DMS153 treated with DMSO at 0.1 percent for 48 hours (cell line): Measurements from ENCODE around the gene HMGB3.
"Not testable (repeated sequence)": the region's sequence is repeated elsewhere in the genome, so short reads cannot be mapped to it uniquely, and the experiment has no call there.

Experiments
- DNase-seq: peaks from one replicate; lab custom pipeline; 2025; ENCODE audit not compliant: unreplicated experiment; lab: John Stamatoyannopoulos, UW

The HMGB3 gene

DNA sequence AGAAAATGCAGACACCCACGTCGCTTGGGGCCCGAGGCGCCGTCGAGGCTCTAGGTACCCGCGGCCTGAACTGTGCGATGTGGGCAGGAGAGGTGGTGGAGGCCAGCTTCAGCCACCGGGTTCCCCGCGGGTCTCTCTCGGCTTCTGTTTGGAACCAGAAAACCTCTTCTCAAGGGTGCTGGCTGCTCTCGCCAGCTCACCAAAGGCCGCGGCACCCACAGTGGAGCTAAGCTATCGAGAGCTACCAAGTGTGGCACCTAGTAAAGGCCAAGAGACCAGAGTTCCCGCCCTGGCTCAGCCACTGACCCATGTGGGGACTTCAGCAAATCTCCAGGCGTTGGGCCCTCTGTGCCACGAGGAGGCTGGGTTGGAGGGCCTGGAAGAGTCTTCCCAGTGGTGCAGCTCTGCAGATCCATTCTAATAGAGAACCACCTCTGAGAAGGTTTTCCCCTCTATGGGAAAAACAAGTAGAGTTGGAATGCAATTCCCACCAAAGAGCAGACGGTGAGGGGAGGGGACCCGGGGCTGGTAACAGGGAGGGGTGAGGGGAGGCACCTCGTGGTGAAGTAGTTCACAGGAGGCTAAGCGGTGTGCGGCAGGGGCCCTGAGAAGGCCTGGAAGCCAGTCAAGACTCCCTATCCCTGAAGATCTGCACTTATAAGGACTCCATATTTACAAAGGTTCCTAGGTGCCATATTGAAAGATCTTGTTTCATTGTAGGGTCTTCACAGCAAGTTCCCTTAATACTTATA lies 5.5 kb upstream of the HMGB3 start:
- DNase-seq, result no peak

DNA sequence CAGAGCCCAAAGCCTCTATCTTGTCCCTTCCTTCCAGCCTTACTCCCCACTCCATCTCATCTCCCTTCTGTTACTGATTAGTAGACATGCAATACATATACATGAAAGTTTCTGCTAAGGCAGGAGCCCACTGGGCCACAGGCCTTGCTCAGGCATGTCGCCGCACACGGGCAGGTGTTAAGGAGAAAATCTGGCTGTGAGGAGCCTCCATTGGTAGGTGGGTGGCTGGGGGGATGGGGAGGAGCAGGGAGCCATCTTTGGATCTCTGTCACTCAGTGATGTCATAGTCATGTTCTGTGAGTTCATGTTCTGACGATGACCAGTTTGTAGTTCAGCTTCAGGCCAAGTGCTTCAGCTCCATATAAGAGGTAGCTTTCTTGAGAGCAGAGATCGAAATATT lies 2.9 kb upstream of the HMGB3 start:
- DNase-seq, result no peak

DNA sequence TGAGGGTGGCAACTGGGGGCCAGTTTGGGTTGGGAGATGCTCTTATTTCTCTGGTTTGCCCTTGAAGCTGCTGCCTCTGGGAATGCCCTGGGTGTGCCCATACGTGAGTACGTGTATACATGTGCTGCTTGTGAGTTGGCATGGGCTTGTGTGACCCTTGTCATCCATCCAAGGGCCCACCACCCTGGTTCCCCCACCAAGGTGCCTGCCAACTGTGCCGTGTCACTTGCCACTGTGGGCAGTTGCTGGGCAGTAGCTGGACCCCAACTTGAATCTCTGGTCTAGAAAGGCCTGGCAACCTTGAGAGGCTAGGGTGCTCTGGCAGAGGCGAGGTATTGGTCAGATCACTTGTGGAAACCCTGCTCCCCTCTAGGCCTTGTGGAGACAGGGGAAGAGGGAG lies 2.4 kb upstream of the HMGB3 start:
- no peak for DNase-seq

DNA sequence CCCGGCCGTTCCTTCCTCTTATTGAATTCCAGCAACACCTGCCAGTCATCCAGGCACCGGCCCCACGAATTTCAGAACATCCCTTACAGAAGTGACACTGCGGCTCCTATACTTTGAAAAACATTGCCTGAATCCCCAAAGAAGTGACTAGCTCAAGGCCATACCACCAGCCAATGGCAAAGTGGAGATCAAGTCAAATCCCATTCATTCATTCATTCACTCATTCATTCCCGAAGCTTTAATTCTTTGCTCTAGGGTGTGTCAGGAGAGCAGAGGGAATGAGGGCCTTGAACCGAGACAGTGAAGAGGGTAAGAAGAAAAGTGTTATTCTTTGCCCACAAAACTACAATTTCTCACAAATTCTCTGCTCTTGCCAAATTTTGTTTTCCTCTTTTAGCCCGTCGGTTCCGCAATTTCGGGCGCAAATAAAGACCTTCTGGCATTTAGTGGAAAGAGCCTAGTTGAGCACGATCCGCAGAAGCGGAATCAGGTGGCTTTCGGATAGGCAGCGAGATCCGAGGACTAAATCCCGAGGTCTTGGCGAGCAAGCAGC lies 824 bp upstream of the HMGB3 start:
- no peak for DNase-seq

DNA sequence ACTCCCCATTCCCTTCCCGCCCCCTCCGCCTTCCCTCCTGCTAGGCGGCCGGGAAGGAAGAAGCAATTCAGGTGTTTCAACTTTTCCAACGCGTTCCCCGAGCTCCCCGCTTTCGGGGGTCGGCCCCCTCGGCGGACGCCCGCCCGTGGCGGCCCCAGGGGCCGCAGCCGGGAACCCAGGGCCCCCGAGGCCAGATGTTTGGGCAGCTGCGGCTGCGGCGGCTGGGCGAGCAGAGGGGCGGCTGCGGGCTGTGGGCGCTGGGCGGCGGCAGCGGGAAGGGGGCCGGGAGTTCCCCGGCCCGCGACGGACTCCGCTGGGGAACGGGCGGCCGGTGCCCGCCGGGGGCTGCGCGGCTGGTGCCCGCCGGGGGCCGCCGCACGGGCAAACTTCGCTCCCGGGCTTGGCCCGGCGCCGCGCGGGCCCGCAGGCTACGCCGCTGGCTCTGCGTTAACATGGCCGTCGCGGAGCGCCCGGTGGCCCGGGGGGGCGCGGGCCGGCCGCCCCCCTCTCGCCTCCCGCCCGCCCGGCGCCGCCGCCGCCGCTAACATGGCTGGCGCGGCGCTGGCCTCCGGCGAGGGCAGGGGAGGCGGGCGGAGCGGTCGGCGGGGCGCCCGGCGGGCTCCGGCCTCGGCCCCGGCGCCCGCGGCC lies 510 bp downstream of the HMGB3 start:
- no peak for DNase-seq

DNA sequence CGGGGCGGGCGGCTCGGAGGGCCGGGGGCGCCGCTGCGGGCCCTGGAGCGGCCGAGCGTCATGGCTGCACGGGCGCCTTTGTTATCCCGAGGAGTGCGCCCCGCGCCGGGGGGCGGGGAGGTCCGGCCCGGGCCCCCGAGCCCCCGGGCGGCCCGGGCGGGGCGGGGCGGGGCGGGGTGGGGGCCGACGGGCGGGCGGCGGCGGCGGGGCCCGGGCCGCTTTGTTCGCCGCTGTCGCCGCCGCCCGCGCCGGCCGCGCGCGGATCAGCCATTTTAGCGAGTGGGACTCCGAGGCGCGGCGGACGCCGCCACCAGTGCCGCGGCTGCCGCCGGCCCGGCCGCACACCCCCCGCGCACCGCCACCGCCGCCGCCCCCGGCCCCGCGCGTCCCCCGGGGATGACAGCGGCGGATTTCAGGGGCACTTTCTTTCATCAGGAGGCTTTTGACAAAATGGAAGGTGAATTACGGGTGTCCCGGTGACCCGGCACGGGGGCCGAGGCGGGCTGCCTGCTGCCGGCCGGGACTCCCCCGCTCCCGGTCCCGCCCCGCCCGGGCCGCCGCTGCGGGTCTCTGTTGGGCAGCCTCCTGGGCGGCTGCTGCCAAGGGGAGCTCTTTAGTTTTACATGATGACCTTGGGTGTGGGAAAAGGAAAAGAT lies 1.2 kb downstream of the HMGB3 start:
- DNase-seq, result no peak

DNA sequence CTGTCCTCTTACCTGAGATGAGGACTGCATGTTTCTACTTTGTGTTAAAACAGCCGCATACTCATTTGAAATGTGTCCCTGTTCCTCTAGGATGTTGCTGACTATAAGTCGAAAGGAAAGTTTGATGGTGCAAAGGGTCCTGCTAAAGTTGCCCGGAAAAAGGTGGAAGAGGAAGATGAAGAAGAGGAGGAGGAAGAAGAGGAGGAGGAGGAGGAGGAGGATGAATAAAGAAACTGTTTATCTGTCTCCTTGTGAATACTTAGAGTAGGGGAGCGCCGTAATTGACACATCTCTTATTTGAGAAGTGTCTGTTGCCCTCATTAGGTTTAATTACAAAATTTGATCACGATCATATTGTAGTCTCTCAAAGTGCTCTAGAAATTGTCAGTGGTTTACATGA lies 4.6 kb downstream of the HMGB3 start:
- DNase-seq, result not testable (repeated sequence)

DNA sequence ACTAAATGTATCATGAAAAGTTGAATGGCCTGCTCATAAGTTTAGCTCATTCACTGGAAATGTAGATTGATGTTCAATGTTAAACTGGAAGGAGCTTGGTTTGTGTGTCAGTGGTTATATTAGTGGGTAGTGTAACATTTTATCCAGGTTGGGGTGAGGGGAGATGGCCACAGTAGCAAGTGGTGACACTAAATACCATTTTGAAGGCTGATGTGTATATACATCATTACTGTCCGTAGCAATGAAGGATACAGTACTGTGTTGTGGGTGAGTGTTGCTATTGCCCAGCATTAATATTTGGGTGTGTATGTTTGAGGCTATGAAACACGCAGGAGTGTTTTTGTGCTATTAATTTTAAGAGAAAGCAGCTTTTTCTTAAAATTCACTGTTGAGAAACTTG lies 6.3 kb downstream of the HMGB3 start:
- no peak for DNase-seq

DNA sequence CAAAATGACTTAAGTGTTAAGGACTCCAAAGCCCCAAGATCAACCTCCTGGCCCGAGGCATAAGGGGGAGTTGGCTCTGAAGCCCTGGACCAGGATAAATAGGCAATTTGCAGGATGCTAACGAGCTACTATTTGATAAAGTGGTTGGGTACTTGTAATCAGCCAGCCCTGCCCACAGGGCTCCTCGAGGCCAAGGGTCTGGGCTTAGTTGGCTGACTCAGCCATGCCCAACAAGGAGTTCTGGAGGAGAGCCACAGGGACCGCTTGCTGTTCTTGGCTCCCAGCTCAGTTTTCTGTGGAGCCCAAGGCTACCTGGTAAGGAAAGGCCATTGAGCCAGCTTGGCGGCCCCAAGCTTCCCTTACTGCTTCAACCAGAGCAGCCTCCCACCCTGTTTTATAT lies 7.8 kb downstream of the HMGB3 start:
- DNase-seq, result no peak

DNA sequence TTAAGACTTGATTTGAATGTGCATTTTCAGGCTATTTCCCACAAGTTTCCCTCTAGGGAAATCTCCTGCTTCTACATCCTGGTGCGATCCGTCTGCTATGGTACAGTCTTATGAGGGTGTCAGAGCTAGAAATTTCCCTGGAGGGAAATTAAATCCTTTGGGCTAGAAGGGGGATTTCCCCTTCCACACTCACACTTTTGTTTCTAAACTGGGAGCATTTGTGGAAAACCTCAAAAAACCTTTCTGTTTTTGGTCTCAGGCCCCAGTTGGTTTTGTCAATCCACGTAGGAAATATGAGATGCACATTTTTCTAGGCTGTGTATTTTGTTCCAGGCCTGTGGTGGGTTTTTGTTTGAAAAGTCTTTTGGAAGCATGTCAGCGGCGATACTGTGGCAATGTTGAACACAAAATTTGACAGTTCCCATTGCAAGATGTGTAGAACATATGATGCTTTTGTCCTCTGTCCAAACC lies 17.8 kb downstream of the HMGB3 start:
- no peak for DNase-seq

DNA sequence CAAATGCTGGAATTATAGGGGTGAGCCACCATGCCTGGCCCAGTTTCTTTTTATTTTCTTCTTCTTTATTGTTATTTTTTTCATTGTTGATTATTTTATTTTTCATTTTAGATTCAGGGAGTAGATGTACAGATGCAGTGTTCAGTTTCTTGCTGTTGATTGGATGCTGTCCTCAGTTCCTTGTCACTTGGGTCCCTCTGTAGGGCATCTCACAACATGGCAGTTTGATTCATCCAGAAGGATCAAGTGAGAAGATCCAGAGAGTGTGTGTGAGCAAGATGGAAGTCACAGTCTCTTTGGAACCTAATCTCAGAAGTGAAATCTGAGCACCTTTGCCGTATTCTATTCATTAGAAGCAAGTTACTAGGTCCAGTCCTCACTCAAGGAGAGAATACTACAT lies 20.9 kb downstream of the HMGB3 start:
- no peak for DNase-seq

DNA sequence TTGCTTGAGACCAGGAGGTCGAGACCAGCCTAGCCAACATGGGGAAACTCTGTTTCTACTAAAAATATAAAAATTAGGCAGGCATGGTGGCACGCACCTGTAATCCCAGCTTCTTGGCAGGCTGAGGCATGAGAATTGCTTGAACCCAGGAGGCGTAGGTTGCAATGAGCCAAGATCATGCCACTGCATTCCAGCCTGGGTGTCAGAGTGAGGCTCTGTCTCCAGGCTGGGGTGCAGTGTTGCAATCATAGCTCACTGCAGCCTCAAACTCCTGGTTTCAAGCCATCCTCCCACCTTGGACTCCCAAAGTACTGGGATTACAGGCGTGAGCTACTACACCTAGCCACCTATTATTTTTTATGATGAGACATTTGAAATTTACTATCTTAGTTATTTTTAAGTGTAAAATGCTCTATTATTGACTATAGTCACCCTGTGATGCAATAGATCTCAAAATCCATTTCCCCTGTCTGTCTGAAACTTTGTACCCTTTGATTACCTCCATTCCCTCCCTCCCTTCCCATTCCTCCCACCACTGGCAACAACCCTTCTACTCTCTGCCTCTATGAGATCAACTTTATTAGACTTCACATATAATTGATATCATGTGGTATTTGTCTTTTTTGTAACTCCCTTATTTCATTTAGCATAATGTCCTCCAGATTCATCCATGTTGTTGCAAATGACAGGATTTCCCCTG lies 23.4 kb downstream of the HMGB3 start:
- DNase-seq, result no peak

DNA sequence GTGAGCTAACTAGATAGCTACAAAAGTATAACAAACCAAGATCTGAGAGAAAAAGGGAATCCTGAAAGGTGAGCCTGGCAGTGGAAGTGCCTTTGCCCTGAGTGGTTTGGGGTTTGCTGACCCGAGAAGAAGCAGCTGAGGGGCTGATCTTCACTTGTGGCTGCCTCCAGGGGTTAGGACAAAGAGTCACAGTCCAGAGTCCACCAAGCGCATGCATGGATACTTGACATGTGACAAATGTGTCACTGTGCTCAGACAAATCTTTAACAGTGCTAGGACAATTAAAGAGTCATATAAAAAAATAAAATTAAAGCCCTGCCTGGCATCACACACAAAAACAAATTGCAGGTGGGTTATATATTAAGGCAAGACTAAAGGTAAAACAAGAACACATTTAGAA lies 26.4 kb downstream of the HMGB3 start:
- no peak for DNase-seq

DNA sequence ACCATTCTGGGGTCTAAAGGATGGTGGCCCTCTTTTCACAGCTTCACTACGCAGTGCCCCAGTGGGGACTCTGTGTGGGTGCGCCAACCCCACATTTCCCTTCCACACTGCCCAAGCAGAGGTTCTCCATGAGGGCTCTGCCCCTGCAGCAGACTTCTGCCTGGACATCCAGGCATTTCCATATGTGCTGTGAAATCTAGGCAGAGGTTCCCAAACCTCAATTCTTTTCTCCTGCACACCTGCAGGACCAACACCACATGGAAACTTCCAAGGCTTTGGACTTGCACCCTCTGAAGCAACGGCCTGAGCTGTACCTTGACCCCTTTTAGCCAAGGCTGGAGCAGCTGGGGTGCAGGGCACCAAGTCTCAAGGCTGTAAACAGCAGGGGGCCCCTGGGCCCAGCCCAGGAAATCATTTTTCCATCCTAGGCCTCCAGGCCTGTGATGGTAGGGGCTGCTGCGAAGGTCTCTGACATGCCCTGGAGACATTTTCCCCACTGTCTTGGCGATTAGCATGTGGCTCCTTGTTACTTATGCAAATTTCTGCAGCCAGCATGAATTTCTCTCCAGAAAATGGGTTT lies 30.1 kb downstream of the HMGB3 start:
- no peak for DNase-seq

DNA sequence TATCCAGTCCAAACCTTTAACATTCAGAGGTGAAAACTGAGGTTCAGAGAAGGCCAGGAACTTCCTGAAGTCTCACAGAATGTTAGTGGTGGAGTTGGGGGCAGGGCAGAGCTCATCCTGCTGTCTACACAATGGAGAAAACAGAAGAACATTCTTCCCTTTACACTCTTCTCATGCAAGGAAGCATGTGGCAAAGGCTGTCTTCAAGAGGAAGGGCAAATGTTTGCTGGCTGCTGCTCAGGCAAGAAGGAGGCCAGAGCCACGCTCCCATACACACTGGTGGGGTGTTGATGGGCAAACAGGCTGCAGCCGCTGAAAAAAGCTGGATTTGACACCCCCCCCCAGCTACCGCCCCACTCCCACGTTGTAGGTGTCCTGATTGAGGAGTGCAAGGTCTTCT lies 32.5 kb downstream of the HMGB3 start:
- no peak for DNase-seq

DNA sequence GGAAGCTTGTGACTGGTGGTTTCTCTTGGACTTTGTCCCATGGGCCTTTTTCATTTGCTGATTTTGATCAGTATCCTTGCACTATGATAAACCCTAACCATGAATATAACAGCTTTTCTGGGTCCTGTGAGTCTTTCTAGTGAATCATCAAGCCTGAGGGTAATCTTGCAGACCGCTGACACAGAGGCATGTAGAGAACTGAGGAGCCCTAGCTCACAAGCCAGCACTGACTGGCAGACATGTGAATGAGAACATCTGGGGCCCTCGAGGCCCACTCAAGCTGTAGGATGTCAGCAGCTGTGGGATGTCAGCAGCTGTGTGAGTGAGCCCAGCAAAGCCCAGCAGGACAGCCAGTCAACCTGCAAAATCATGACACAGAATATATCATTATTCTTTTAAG lies 36.7 kb downstream of the HMGB3 start:
- DNase-seq, result no peak

DNA sequence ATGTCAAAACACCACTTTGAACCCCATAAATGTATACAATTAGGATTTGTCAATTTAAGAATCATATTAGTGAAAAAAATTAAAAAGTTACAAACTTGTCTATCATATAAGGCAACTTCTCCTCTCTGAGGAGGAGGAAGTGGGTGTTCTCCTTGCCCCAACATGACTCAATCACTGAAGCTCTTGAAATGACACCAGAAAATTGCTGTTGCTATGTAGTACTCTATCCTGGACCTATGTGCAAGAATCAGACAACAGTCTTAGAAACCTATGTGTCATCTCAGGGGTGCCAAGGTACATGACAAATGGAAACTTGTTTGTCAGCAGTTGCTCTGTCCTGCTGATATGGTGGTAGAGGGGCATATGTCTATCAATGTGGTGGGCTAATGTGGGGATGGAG lies 47.7 kb downstream of the HMGB3 start:
- DNase-seq, result no peak

DNA sequence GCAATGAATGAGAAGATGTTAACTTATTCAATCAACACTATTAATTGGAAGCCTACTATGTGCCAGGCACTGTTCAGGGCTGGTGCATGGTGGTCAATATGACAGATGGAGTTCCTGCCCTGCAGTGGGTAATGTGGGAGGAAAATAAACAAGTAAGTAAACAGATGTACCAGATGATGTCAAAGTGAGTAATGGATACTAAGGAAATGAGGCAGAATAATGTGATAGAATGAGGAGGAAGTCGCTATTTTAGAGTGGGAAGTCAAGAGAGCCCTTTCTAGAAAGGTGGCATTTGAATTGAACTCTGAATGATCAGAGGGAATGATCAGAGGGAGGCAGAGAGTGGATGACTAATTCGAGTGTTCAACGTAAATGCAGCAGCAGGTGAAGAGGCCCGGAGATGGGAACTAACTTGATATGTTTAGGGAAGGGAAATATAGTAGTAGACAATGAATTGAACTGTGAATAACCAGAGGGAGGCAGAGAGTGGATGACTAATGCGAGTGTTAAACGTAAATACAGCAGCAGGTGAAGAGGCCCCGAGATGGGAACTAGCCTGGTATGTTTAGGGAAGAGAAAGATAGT lies 48.3 kb downstream of the HMGB3 start:
- no peak for DNase-seq

DNA sequence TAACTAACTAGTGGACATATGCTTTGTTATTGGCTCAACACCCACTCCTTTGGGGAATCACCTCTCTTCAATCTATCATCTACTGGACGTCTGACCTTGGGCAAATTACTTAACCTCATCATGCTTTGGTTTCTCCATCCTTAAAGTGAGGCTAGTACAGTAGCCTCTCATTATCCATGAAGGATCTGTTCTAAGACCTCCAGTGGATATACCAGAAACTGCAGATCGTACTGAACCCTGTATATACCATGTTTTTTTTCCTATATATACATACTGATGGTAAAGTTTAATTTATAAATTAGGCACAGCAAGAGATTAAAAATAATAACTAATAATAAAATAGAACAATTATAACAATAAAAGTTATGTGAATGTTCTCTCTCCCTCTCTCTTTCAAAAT lies 56.2 kb downstream of the HMGB3 start:
- DNase-seq, result no peak
